Measurements from ENCODE around the gene ZFR2.
"Not testable (repeated sequence)": the region's sequence is repeated elsewhere in the genome, so short reads cannot be mapped to it uniquely, and the experiment has no call there.

Gene ZFR2

GRCh38 chr19:3868770-3869456, at the start of gene ZFR2:
ZFR2 (minus strand) TSS chr19:3869038; CDS start chr19:3869017, 21 bp downstream.
- DNase-seq = no peak

DNA sequence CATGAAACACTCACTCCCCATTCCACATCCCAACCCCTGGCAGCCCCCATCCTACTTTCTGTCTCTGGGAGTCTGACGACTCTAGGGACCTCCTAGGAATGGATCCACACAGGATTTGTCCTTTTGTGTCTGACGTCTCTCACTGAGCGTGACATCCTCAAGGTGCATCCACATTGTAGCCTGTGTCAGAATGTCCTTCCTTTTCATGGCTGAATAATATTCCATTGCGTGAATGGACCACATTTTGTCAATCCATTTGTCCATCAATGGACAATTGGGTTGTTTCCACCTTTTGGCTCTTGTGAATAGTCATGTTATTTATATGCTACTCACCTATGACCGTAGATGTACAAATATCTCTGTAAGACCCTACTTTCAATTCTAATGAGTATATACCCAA, 47.2 kb upstream of the ZFR2 start:
- DNase-seq = no peak

- DNase-seq = no peak
These were observed 45.4 kb upstream of the ZFR2 start for GRCh38 chr19:3914199-3914598.

DNA sequence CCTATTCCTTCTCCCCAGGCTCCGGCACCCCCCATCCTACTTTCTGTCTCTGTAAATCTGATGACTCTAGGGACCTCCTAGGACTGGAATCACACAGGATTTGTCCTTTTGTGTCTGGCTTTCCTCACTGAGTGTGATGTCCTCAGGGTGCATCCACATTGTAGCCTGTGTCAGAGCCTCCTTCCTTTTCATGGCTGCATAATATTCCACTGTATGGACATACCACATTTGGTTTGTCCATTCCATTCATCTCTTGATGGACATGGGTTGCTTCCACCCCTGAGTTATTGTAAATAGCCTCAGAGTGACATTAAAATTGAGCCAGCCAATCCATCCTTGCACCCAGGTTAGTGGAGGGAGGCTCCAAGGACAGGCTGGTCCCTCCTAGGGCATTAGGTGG, 41.3 kb upstream of the ZFR2 start:
- DNase-seq = no peak

GRCh38 chr19:3908266-3909054, 39.6 kb upstream of the ZFR2 start:
- no peak for DNase-seq

- DNase-seq = no peak
These were observed 38.9 kb upstream of the ZFR2 start for GRCh38 chr19:3907626-3908265.

- DNase-seq = no peak
These were observed 35.4 kb upstream of the ZFR2 start for GRCh38 chr19:3904233-3904632.

DNA sequence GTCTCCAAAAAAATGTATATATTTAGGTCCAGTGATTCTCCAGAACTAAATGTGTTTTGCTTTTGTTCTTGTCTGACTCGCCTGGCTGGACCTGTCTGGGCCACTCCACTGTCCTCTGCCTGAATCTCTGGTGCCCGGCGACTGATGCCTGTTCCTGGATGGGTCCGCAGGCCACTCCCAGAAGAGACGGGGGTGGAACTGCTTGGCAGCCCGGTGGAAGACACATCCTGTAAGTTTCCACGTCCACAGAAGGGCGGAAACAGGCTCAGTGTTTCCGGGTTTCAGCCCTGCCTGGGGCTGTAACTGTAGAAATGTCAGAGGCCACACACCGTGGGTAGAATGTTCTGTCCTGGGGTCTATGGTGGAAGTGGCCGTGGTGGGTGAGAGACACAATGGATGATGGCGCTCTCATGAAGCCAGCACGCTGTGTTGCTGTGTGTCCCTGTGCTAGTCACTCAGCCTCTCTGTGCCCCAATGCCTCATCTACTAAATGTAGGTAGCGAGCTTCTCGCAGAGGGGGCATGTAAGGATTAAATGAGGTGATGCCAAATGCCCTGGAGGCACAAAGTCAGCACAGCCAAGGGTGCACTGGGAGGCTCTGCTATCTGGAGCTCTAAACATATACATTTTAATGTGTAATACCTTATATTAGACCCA, 33.6 kb upstream of the ZFR2 start:
- DNase-seq = no peak

DNA sequence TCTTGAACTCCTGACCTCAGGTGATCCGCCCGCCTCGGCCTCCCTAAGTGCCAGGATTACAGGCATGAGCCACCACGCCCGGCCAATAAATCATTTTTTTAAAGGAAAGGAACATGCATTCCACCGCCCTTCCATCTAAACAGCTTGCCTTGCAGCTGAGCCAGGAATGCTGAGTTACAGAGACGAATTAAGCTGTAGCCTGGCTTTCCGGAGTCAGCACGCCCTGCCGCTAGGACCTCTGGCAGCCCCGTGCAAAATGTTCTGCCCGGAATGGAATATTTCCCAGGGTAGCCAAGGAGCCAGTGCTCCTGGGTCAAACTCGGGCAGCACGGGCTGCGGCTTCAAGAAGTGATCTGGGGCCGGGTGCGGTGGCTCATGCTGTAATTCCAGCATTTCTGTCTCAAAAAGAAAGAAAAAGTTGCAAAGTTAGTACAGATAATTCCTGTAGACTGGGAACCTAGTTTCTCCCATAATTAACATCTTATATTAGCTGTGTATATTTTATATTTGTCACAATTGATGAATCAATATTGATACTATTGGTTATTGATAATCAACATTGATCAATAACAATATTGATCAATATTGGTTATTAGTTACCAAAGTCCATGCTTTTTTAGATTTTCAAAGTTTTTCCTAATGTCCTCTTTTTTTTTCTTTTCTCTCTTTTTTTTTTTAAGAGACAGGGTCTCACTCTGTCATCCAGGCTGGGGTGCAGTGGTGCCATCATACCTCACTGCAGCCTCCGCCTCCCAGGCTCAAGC, 30.9 kb upstream of the ZFR2 start:
- DNase-seq = no peak

- DNase-seq = no peak
These were observed 29.6 kb upstream of the ZFR2 start for GRCh38 chr19:3898426-3898825.

DNA sequence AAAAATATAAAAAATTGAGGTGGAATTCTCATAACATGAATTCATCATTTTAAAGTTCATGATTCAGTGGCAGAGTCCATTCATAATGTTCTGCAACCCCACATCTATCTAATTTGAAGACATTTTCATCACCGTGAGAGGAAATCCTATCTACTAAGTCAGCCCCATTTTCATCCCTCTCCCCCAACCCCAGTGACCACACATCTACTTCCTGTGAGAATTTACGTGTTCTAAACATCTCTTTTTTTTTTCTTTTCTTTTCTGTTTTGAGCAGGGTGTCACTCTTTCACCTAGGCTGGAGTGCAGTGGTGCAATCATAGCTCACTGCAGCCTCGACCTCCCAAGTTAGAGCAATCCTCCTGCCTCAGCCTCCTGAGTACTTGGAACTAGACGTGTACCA, 29.1 kb upstream of the ZFR2 start:
- no peak for DNase-seq

DNA sequence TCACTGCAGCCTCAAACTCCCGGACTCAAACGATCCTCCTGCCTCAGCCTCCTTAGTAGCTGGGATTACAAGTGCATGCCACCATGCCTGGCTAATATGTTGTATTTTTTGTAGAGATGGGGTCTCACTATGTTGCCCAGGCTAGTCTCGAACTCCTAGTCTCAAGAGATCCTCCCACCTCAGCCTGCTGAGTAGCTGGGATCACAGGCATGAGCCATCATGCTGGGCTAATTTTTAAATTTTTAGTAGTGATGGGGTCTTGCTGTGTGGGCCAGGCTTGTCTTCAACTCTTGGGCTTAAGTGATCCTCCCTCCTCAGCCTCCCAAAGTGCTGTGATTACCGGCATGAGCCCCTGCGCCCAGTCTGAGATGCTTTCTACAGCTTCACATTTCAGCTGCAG, 26.9 kb upstream of the ZFR2 start:
- DNase-seq = no peak

- DNase-seq = not testable (repeated sequence)
These were observed 26.1 kb upstream of the ZFR2 start for GRCh38 chr19:3894959-3895358.

GRCh38 chr19:3893509-3894179, 24.8 kb upstream of the ZFR2 start:
- DNase-seq = no peak

DNA sequence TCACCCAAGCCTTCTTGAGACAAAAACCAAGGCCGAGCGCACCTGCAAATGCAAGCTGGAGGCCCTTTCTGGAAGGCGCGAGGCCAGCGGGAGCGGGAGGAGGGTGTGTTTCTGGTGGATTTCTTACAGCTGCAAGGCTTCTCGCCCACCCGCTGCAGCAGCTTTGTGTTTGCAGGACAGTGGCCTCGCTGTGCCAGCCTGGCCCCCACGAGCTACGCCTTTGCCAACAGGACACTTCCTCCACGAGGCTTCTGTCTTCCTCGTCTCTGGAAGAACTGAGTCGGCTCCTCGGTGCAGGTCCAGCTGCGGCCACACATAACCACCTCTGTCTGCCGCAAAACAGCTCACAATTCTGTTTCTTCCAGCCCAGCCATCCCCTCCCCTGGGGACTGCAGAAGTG, 21.8 kb upstream of the ZFR2 start:
- DNase-seq = no peak

DNA sequence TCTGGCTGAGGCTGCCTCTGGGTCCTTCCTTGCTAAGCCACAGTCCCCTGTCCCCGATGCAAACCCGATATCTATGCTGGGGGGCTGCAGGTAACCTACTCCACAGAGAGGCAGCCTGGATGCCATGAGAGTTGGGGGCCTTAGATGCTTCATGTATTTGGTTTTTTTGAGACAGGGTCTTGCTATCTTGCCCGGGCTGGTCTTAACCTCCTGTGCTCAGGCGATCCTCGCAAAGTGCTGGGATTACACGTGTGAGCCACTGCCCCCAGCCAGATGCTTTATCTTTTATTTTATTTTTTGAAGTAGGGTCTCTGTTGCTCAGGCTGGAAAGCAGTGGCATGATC, 13.2 kb upstream of the ZFR2 start:
- no peak for DNase-seq

GRCh38 chr19:3881272-3882040, 12.6 kb upstream of the ZFR2 start:
- DNase-seq = no peak

DNA sequence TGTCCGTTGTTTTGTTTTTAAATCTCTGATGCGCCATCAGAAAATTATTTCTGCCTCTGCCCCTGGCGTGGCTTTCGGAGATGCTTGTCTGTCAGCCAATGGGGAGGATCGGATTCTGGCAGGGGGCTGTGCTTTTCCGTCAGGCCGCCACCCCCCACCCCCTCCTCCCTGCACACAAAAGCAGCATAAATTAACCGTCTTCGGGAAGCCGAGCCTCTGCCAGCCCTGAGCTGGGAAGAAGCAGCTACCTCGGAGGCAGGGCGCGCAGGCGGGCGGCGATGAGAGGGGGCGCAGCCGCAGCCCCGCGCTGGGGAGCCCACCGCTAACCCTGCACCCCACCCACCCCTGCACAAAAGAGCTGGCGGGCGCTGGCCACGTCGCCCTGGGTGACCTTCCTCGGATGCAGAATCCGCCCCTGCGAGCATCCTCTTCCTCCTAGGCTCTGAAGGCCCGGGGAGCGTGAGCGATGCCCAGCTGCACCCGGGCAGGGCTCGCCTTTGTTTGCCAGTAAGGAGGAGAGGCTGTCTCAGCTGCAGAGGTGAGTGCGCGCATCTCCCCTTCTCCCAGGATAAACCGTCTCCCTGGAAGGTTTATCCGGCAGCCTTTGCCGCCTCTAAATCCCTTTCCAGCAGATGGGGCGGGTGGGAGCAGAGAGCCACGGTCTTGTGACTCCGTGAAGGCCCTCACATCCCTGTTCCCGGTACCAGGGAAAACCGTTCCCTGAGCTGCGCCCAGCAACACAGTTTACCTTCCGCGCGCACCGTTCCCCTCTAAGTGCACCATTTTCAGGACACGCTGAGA, 11.8 kb upstream of the ZFR2 start, which contains the start of gene ATCAY:
Gene ATCAY (plus strand): TSS at position 215 of the 801 bp plus-strand sequence. CDS start 5,083 bp downstream, outside the sequence.
- DNase-seq = no peak

DNA sequence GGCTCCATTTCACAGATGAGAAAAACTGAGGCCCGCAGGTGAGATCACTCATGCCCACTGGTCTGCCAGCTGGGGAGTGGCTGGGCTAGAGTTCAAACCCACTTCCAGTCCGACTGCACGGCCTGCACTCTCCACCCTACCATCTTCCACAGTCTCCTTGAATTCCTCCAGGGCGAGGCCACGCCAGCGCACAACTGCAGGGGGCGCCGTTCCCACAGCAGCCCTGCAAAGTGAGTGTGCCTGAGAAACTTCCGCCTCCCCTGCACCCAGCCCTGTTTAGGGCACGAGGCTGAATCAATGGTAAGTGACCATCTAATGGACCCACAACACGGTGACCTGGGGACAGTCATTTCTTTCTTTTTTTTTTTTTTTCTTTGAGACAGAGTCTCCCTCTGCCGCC, 10.8 kb upstream of the ZFR2 start:
- DNase-seq = no peak

DNA sequence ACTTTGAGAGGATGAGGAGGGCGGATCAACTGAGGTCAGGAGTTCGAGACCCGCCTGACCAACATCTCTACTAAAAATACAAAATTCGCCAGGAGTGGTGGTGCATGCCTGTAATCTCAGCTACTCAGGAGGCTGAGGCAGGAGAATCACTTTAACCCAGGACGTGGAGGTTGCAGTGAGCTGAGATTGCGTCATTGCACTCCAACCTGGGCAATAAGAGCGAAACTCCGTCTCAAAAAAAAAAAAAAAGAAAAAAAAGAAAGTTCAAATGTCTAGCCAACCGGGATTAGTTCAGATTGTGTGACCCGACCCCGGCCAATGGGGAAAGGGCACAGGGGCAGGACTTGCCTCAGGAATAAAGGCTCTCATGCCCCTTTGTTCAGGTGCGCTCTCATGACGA, 5.9 kb upstream of the ZFR2 start:
- not testable (repeated sequence) for DNase-seq
